SK-N-SH treated with all-trans-retinoic acid at 6 μM for 48 hours (cell line): ENCODE results near the gene LARGE1.

Source experiments
- ARNTL ChIP-seq: fragments of 450-650 bp; formaldehyde crosslinking; IDR thresholded peaks from 2 replicates; pipeline ENCODE4 v1.5.0; 2020; ENCODE audit warnings: low read depth, mild to moderate bottlenecking, moderate library complexity, borderline replicate concordance
- BACH2 ChIP-seq: fragments of 250-450 bp; sonication (Bioruptor Pico); IDR thresholded peaks from 2 replicates; pipeline ENCODE4 v1.9.0; 2021; ENCODE audit warnings: mild to moderate bottlenecking, borderline replicate concordance
- GLIS3 ChIP-seq: fragments of 250-450 bp; sonication (Bioruptor Pico); IDR thresholded peaks from 2 replicates; pipeline ENCODE4 v1.5.0; 2020; ENCODE audit warnings: mild to moderate bottlenecking, moderate library complexity
- OSR1 ChIP-seq: fragments of 250-450 bp; sonication (Bioruptor Pico); IDR thresholded peaks from 2 replicates; pipeline ENCODE4 v1.8.0; 2022; ENCODE audit warnings: moderate library complexity, mild to moderate bottlenecking, inconsistent platforms
- RARB ChIP-seq: fragments of 250-450 bp; sonication (Bioruptor Pico); IDR thresholded peaks from 2 replicates; pipeline ENCODE4 v1.8.0; 2021; ENCODE audit warnings: mild to moderate bottlenecking, moderate library complexity
- SNAI2 ChIP-seq: fragments of 250-450 bp; sonication (Bioruptor Pico); IDR thresholded peaks from 2 replicates; pipeline ENCODE4 v1.5.0; 2020; ENCODE audit warnings: mild to moderate bottlenecking, moderate library complexity
- TOX ChIP-seq: fragments of 250-450 bp; sonication (Bioruptor Pico); IDR thresholded peaks from 2 replicates; pipeline ENCODE4 v1.8.0; 2021; ENCODE audit warnings: mild to moderate bottlenecking, moderate library complexity, borderline replicate concordance
- ZFP3 ChIP-seq: fragments of 250-450 bp; sonication (Bioruptor Pico); IDR thresholded peaks from 2 replicates; pipeline ENCODE4 v1.5.0; 2020; ENCODE audit warnings: mild to moderate bottlenecking, moderate library complexity
- ZFP30 ChIP-seq: fragments of 450-650 bp; formaldehyde crosslinking; IDR thresholded peaks from 2 replicates; pipeline ENCODE4 v1.5.0; 2022; ENCODE audit warnings: mild to moderate bottlenecking, moderate library complexity
- ZNF70 ChIP-seq: fragments of 450-650 bp; formaldehyde crosslinking; IDR thresholded peaks from 2 replicates; pipeline ENCODE4 v1.5.0; 2020; ENCODE audit warnings: mild to moderate bottlenecking, moderate library complexity
- TF ChIP-seq, protein P1 (sequence below): fragments of 250-450 bp; sonication (Bioruptor Pico); IDR thresholded peaks from 2 replicates; pipeline ENCODE4 v1.8.0; 2021; ENCODE audit warnings: low read depth, mild to moderate bottlenecking, moderate library complexity, borderline replicate concordance
- TF ChIP-seq, protein P2 (sequence below): fragments of 250-450 bp; sonication (Bioruptor Pico); IDR thresholded peaks from 2 replicates; pipeline ENCODE4 v1.5.1; 2020; ENCODE audit warnings: low read depth, mild to moderate bottlenecking, moderate library complexity
- TF ChIP-seq, protein P3 (sequence below): fragments of 250-450 bp; sonication (Bioruptor Pico); IDR thresholded peaks from 2 replicates; pipeline ENCODE4 v1.8.0; 2020; ENCODE audit warnings: mild to moderate bottlenecking, moderate library complexity, borderline replicate concordance
- TF ChIP-seq, protein P4 (sequence below): fragments of 250-450 bp; sonication (Bioruptor Pico); IDR thresholded peaks from 2 replicates; pipeline ENCODE4 v1.5.0; 2020; ENCODE audit warnings: mild to moderate bottlenecking, moderate library complexity

DNA sequence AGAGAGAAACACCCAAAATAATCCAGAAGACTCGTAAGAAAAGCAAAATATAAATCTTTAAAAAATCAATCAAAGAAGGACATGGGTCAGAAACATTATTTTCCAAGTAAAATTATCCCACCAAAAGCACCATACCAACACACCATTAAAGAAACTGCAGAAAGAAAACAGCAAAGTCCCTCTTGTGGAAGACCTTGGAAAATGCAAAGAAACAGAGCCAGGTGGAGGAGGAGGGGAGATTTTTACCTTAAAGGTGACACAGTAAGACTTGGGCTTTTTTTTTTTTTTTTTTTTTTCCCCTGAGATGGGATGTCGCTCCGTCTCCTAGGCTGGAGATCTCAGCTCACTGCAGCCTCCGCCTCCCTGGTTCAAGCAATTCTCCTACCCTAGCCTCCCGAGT lies 123.8 kb downstream of the LARGE1 start:
- TF ChIP-seq, protein P1, sequence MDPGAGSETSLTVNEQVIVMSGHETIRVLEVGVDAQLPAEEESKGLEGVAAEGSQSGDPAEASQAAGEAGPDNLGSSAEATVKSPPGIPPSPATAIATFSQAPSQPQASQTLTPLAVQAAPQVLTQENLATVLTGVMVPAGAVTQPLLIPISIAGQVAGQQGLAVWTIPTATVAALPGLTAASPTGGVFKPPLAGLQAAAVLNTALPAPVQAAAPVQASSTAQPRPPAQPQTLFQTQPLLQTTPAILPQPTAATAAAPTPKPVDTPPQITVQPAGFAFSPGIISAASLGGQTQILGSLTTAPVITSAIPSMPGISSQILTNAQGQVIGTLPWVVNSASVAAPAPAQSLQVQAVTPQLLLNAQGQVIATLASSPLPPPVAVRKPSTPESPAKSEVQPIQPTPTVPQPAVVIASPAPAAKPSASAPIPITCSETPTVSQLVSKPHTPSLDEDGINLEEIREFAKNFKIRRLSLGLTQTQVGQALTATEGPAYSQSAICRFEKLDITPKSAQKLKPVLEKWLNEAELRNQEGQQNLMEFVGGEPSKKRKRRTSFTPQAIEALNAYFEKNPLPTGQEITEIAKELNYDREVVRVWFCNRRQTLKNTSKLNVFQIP (CRISPR knock-in tag) = no peak
- TF ChIP-seq BACH2 (CRISPR knock-in tag) (no peak), ARNTL (CRISPR knock-in tag) (no peak), ZNF70 (no peak), ZFP30 (CRISPR knock-in tag) (no peak), RARB (CRISPR knock-in tag) (no peak), GLIS3 (CRISPR knock-in tag) (no peak), TOX (CRISPR knock-in tag) (no peak), SNAI2 (no peak), OSR1 (CRISPR knock-in tag) (no peak), ZFP3 (CRISPR knock-in tag) (no peak)
- TF ChIP-seq, protein P2, sequence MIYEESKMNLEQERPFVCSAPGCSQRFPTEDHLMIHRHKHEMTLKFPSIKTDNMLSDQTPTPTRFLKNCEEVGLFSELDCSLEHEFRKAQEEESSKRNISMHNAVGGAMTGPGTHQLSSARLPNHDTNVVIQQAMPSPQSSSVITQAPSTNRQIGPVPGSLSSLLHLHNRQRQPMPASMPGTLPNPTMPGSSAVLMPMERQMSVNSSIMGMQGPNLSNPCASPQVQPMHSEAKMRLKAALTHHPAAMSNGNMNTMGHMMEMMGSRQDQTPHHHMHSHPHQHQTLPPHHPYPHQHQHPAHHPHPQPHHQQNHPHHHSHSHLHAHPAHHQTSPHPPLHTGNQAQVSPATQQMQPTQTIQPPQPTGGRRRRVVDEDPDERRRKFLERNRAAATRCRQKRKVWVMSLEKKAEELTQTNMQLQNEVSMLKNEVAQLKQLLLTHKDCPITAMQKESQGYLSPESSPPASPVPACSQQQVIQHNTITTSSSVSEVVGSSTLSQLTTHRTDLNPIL (CRISPR knock-in tag) = no peak
- TF ChIP-seq, protein P3, sequence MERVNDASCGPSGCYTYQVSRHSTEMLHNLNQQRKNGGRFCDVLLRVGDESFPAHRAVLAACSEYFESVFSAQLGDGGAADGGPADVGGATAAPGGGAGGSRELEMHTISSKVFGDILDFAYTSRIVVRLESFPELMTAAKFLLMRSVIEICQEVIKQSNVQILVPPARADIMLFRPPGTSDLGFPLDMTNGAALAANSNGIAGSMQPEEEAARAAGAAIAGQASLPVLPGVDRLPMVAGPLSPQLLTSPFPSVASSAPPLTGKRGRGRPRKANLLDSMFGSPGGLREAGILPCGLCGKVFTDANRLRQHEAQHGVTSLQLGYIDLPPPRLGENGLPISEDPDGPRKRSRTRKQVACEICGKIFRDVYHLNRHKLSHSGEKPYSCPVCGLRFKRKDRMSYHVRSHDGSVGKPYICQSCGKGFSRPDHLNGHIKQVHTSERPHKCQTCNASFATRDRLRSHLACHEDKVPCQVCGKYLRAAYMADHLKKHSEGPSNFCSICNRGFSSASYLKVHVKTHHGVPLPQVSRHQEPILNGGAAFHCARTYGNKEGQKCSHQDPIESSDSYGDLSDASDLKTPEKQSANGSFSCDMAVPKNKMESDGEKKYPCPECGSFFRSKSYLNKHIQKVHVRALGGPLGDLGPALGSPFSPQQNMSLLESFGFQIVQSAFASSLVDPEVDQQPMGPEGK (CRISPR knock-in tag) = no peak
- TF ChIP-seq, protein P4, sequence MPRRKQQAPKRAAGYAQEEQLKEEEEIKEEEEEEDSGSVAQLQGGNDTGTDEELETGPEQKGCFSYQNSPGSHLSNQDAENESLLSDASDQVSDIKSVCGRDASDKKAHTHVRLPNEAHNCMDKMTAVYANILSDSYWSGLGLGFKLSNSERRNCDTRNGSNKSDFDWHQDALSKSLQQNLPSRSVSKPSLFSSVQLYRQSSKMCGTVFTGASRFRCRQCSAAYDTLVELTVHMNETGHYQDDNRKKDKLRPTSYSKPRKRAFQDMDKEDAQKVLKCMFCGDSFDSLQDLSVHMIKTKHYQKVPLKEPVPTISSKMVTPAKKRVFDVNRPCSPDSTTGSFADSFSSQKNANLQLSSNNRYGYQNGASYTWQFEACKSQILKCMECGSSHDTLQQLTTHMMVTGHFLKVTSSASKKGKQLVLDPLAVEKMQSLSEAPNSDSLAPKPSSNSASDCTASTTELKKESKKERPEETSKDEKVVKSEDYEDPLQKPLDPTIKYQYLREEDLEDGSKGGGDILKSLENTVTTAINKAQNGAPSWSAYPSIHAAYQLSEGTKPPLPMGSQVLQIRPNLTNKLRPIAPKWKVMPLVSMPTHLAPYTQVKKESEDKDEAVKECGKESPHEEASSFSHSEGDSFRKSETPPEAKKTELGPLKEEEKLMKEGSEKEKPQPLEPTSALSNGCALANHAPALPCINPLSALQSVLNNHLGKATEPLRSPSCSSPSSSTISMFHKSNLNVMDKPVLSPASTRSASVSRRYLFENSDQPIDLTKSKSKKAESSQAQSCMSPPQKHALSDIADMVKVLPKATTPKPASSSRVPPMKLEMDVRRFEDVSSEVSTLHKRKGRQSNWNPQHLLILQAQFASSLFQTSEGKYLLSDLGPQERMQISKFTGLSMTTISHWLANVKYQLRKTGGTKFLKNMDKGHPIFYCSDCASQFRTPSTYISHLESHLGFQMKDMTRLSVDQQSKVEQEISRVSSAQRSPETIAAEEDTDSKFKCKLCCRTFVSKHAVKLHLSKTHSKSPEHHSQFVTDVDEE (CRISPR knock-in tag) = no peak
